NCI-H446 (cell line): ENCODE results near the gene MTX1.

Experiments
- DNase-seq, 2 experiments: peaks; one replicate each; lab custom pipeline; 2025; lab: John Stamatoyannopoulos, UW

The MTX1 gene

DNA sequence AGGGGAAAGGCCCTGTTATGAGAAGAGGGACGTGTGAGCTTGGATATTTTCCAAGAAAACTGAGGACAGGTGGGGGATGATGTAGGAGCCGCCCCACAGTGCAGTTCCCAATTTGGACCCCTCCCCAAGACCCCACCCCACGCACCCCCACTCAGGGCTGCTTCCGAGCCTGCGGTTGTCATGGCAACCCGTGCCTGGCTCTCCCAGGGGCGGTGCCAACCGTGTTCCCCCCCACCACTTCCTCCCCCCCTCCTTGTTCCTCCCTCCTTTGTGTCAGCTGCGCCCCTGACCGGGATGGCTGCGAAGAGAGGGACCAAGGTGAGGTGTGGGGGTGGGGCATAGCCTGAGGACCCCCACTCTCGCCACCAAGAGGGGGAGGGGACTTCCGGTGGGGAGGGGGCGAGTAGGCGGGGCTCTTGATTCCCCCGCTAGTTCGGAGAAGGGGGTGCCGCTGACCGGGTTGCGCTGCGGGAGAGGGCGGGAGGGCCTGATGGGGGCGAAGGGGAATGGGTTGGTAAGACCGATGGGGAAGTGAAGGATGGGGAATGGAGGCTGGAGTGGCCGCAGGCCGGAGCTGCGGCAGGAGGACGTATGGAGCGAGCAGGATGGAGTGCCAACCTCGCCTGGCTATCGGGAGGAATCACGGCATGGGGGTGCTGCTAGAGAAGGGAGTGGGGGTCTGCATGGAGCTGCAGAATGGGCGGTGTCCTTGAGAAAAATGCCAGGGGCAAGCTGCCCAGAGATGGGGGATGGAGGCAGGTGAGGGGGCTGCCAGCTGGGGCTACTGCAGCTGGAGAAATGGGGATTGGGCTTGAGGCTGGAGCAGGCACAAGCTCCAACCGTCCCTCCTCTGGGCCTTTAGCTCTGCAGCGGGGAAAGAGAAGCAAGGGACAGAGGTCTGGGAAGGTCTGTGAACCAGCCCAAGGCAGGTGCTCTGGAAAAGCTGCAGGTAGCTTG is 33.9 kb upstream of the MTX1 start:
- peak in 1 of 2 experiments; percentile 69 for DNase-seq

GRCh38 chr1:155175281-155175926 is 33.1 kb upstream of the MTX1 start:
- no peak for DNase-seq

GRCh38 chr1:155175927-155176371 is 32.5 kb upstream of the MTX1 start:
- no peak for DNase-seq

DNA sequence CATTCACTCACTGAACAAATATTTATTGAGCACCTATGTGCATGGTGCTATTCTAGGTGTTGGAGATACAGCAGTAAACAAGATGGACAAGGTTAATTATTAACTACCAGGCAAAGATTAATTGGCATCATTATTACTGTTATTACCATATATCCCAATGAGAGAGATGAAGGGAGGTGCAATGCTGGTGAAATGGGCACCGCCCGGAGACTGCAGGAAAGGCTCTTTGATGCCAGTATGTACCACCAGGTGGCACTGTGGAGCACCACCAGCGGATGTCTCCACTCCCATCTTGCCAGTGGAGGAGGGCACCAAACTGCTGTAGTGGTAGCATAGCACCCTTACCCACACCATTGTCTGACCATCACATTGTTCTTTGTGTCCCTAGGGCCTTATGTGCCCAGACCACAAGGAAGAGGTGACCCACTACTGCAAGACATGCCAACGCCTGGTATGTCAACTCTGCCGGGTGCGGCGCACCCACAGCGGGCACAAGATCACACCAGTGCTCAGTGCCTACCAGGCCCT is 31.9 kb upstream of the MTX1 start:
- peak; percentile 83 to 88 for DNase-seq

GRCh38 chr1:155177192-155177917 is 31.1 kb upstream of the MTX1 start:
- DNase-seq, result no peak

DNA sequence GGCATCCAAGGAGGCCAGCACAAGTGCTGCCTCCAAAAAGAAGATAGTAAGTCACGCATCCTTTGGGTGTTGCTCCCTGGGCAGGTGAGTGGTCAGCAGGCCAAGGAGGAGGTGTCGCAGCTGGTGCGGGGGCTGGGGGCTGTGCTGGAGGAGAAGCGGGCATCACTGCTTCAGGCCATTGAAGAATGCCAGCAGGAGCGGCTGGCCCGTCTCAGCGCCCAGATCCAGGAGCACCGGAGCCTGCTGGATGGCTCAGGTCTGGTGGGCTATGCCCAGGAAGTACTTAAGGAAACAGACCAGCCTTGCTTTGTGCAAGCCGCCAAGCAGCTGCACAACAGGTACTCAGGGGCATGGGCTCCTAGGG is 30.6 kb upstream of the MTX1 start:
- DNase-seq, result no peak

GRCh38 chr1:155178441-155179111 is 29.9 kb upstream of the MTX1 start:
- DNase-seq, result no peak

DNA sequence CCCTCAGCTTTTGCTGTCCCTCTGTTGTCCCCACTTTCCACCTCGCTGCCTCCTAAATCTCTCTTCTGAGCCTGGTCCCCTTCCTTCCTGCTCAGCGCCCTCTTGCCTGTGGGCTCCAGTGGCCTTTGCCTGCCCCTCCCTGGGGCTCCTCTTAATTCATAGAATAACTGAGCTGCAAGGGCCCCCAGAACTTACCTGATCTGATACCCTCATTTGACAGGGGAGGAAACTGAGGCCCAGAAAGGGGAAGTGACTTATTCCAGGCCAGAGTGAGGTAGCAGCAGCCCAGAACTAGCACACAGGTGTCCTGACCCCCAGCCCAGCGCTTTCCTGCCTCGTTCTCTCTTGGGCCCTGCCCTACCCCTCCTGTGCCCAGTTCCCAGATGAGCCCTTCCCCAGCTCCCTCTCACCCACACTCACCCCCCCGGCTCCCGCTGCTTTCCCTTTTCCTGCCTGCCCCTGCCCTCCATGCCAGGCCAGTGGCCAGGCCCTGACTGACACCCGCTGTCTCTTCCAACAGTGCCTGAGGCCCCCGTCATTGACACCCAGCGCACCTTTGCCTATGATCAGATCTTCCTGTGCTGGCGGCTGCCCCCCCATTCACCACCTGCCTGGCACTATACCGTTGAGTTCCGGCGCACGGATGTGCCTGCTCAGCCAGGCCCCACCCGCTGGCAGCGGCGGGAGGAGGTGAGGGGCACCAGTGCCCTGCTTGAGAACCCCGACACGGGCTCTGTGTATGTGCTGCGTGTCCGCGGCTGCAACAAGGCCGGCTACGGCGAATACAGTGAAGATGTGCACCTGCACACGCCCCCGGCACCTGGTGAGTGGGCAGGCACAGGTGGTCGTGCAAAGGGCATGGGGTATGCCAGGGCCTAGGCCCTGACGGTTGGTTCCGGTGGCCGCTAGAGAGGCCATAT is 29.1 kb upstream of the MTX1 start:
- no peak for DNase-seq

- DNase-seq, result no peak
These were observed 27.0 kb upstream of the MTX1 start for GRCh38 chr1:155181371-155182051.

DNA sequence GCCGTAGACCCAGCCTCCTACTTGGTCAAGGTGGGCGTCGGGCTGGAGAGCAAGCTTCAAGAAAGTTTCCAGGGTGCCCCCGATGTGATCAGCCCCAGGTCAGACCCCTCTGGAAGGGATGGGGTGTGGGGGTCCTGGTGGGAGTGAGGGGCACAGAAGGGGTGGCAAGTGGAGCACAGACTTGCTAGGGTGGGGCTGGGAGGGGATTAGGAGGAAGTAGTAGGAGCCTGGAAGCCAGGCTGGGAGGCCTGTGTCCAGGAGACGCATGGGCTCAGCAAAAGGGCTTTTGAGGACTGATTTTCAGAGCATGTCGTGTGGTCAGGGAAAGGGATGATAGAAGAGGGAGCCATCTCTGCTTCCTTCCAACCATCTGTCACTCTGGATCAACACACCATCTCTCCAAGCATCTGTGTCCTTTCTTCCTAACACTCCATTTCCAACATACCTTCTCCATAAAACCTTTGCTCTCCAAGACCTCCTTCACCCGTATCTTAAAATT is 26.4 kb upstream of the MTX1 start:
- DNase-seq, result no peak

GRCh38 chr1:155183775-155184221 is 24.7 kb upstream of the MTX1 start:
- no peak for DNase-seq

GRCh38 chr1:155184351-155184811 is 24.1 kb upstream of the MTX1 start:
- DNase-seq, result no peak

DNA sequence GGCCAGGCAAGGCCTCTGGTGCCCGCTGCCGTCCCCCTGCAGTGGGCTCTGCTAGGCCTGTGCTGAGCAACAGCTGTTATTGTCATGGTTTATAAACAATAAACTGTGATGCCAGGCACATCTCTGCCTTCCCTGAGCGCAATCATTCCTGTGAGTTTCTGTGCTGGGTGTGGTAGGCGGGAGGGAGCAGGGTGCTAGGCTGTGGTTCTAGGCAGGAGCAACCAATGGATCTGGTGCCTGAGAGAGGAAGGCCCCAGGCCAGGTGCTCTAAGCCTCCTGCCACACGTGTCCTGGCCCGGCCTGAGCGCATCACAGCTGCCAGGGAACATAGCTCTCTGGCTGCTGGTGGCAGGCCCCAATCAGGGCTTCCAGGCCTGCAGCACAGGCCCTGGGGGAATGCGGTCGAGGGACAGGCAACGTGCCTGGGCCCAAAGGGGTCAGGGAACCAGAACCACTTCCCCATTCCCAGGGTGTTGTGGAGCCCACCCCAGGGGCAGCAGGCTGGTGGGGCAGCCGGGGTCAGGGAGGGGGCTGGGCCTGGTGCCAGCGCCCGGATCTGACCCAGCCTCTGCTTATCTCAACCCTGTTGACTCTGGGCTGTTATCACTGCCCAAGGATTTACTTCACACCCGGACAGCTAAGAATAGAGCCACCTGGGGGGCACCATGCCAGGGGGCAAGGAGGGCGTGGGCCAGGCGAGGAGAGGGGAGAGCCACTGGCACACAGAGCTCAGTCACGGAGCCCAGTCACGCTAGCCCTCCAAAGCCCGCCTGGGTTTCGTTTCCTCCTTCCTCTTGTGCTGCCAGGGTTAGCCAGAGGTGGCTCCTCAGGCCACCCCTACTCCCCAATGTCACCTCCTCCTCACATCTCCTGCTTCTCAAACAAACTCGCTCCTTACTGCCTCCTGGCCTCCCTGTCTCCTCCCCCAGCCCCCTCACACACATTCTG is 23.4 kb upstream of the MTX1 start:
- DNase-seq, result no peak

- DNase-seq, result no peak
These were observed 22.8 kb upstream of the MTX1 start for GRCh38 chr1:155185783-155186066.

DNA sequence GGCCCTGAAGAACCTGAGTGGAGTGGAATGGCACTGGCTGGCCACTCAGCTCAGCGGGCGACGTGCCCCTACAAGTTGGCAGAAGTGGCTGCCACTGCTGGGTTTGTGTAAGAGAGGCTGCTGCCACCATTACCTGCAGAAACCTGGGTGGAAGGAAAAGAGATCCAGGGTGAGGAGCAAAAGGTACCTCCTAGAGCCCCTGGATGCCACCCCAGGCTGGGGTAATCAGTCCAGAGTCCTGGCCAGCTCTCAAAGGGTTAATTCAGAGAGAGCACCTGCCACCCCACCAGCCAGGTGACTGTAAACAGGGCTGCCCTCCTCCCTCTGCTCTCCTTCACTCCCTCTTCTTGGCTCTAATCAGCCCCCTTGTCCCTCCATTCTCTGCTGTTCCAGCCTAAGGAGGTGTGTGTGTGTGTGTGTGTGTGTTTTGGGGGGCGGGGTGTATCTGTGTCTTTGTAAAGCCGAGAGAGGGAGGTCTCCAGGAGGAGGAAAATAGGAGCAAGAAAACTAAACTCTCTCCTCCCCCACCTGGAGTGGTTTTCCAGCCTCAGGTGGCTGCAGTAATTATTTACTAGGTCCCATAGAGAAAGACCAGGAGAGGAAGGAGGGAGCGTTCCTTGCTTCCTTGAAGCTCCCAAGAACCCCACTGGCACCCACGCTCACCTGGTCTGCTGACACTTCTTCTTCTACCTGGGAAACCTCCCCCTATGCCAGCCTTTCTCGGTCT is 22.3 kb upstream of the MTX1 start:
- DNase-seq, result no peak

GRCh38 chr1:155186794-155187455 is 21.6 kb upstream of the MTX1 start:
- no peak for DNase-seq

DNA sequence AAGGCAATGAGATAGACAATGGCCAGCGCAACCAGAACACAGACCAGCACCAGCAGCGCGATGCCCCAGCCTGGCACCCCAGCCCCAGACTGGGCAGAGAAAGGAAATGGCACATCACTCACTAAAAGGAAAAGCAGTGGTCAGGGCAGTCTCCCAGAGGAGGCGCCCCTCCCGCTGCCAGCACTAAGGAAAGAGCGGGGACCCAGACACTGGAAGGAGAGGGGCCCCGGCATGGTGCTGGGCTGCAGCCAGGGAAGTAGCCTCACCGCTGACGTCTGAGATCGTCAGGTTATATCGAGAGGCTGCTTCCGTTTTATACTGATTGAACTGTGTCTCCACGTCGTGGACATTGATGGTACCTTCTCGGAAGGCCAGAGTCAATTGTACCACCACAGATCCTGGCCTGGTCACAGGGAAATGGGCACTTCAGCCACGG is 21.0 kb upstream of the MTX1 start:
- DNase-seq, result no peak

GRCh38 chr1:155188268-155188667 is 20.2 kb upstream of the MTX1 start:
- no peak for DNase-seq
